ENCODE data around the gene EME1. TPM values are rescaled to one million over a fixed set of nuclear protein-coding genes. Genes with fewer than 3 reads are reported as not detected.

The EME1 gene
- 10 to 100 TPM in 1 of 2 donors, 1 to 10 TPM in 1; 5.5 to 15.7 TPM for total RNA-seq

GRCh38 chr17:50372758-50373556 lies at the start of gene EME1, which contains the start of gene MRPL27:
Gene EME1 (plus strand): TSS chr17:50373229. CDS start chr17:50375209, 1,980 bp downstream.
Gene MRPL27 (minus strand): TSS chr17:50373184. CDS start chr17:50373170, 14 bp downstream.

GRCh38 chr17:50345432-50346312 lies 27.4 kb upstream of the EME1 start, which contains the start of gene XYLT2:
Gene XYLT2 (plus strand): TSS chr17:50346126. CDS start chr17:50346141, 15 bp downstream.

GRCh38 chr17:50397111-50397918 lies 24.3 kb downstream of the EME1 start, which contains the start of gene LRRC59:
Gene LRRC59 (minus strand): TSS chr17:50397523. CDS start chr17:50397317, 206 bp downstream.

GRCh38 chr17:50425682-50426471 lies 52.8 kb downstream of the EME1 start, which contains the start of gene ACSF2:
Gene ACSF2 (plus strand): TSS chr17:50426218. CDS start chr17:50426262, 44 bp downstream.

Small RNAs within 50 kb of the gene (small RNA-seq; reads per million reads assigned to genes)
- 0 reads per million in 2 donors for gene RF00019

Other genes with a start within 250 kb of the EME1 start
- gene SAMD14, start 243.1 kb upstream of the EME1 start, total RNA-seq, result under 1 TPM; 0.33 to 0.34 TPM
- gene PPP1R9B, start 222.6 kb upstream of the EME1 start, total RNA-seq, result 10 to 100 TPM; 22.7 to 24.3 TPM
- not detected for gene SGCA, start 207.2 kb upstream of the EME1 start, total RNA-seq
- 1 to 10 TPM; 2.1 to 10.0 TPM for gene COL1A1, start 171.6 kb upstream of the EME1 start, total RNA-seq
- gene TMEM92, start 98.8 kb upstream of the EME1 start, total RNA-seq, result not detected
- 10 to 100 TPM; 29.6 to 37.0 TPM for gene XYLT2, start 27.1 kb upstream of the EME1 start, total RNA-seq
- 10 to 100 TPM; 76.9 to 85.0 TPM for gene MRPL27, start within 50 bp of the EME1 start, total RNA-seq
- gene LRRC59, start 24.3 kb downstream of the EME1 start, total RNA-seq, result 100 to 1,000 TPM in 1 of 2 donors, 10 to 100 TPM in 1; 82.6 to 177 TPM
- gene ACSF2, start 53.0 kb downstream of the EME1 start, total RNA-seq, result 10 to 100 TPM; 20.3 to 22.4 TPM
- gene CHAD, start 95.7 kb downstream of the EME1 start, total RNA-seq, result not detected
- 10 to 100 TPM; 21.6 to 29.6 TPM for gene RSAD1, start 105.6 kb downstream of the EME1 start, total RNA-seq
- gene MYCBPAP, start 135.2 kb downstream of the EME1 start, total RNA-seq, result under 1 TPM in 1 of 2 donors, not detected in 1; 0.34 TPM
- gene EPN3, start 159.5 kb downstream of the EME1 start, total RNA-seq, result not detected
- gene SPATA20, start 173.9 kb downstream of the EME1 start, total RNA-seq, result 10 to 100 TPM; 19.0 to 66.1 TPM
- under 1 TPM in 1 of 2 donors, not detected in 1; under 0.01 TPM for gene CACNA1G, start 187.5 kb downstream of the EME1 start, total RNA-seq

Data from melanocyte of skin (primary cell).